HepG2 (cell line): ENCODE data around the gene CCNL1. TPM values are rescaled to one million over a fixed set of nuclear protein-coding genes. Genes with fewer than 3 reads are reported as not detected.

Source experiments
- ATAC-seq: fragments of 200-7000 bp; cut with Tn5 transposase; 3 replicates; pipeline ENCODE4 v1.9.1; 2020; ENCODE audit warnings: mild to moderate bottlenecking, moderate library complexity
- BruUV-seq: library from RNA; stranded (reverse); fragments of 400-500 nt; replicated peaks from 2 replicates; lab custom pipeline; 2021; lab: Mats Ljungman, UMichigan
- CTCF ChIA-PET: fragments of 300-600 bp; formaldehyde crosslinking; extraction: SDS; loops from one replicate; lab custom pipeline; 2021; ENCODE audit warnings: low total read pairs, inconsistent platforms, low intra/inter-chr PET ratio; lab: Yijun Ruan, JAX
- POLR2A ChIA-PET: fragments of 350-600 bp; sonication (Branson Sonifier 250); formaldehyde crosslinking; loops from one replicate; lab custom pipeline; 2020; ENCODE audit warnings: antibody characterized with exemption, inconsistent platforms; lab: Yijun Ruan, JAX
- DNase-seq: peaks from one replicate; pipeline ENCODE4 v3.0.0-alpha.2; 2015; ENCODE audit warnings: low spot score
- FAIRE-seq: peaks from 3 replicates; lab custom pipeline; 2011; peaks lifted over from hg19 to GRCh38; lab: Jason Lieb, UNC
- H2AFZ ChIP-seq: one replicate; pipeline ENCODE4 v1.6.1; 2011; ENCODE audit warnings: low read length, inconsistent platforms
- H3K27ac ChIP-seq: fragments of 300-600 bp; 3 replicates; pipeline ENCODE4 v1.8.0; 2011; ENCODE audit warnings: mixed run types, mild to moderate bottlenecking, mixed read lengths, low read length, inconsistent platforms; ENCODE audit not compliant: insufficient read depth; ENCODE audit errors: extremely low read length
- H3K27me3 ChIP-seq, 2 experiments: fragments of 200-600 bp in 1 of 2; 2 replicates in 1 of 2; 3 replicates in 1 of 2; pipeline versions ENCODE4 v1.6.0 to v1.8.0; 2011; ENCODE audit warnings: low read length in 2 of 2, mild to moderate bottlenecking in 2 of 2, moderate library complexity in 2 of 2, inconsistent platforms in 1 of 2; ENCODE audit not compliant: insufficient read depth in 2 of 2, control insufficient read depth in 1 of 2
- H3K36me3 ChIP-seq, 2 experiments: fragments of 200-600 bp in 1 of 2; replicated peaks in 1 of 2; 2 replicates in 1 of 2; 3 replicates in 1 of 2; pipeline versions ENCODE4 v1.5.1 to v1.8.0; 2011; ENCODE audit warnings: low read length in 2 of 2, inconsistent platforms in 1 of 2; ENCODE audit not compliant: insufficient read depth in 2 of 2, control insufficient read depth in 1 of 2
- H3K4me1 ChIP-seq: 2 replicates; pipeline ENCODE4 v1.5.1; 2012; ENCODE audit warnings: low read length, inconsistent platforms; ENCODE audit not compliant: insufficient read depth
- H3K4me2 ChIP-seq: 2 replicates; pipeline ENCODE4 v1.6.0; 2011; ENCODE audit warnings: low read depth, low read length, inconsistent platforms
- H3K4me3 ChIP-seq, 3 experiments: fragments of 200-600 bp in 1 of 3; sonication (generic), shearing (Covaris generic) in 1 of 3; replicated peaks in 1 of 3; 2 replicates each; pipeline ENCODE4 v1.5.1; 2011 to 2016; ENCODE audit warnings: low read length in 3 of 3, inconsistent platforms in 2 of 3, low read depth in 2 of 3, mild to moderate bottlenecking in 2 of 3, control low read depth in 1 of 3, mixed read lengths in 1 of 3; ENCODE audit not compliant: insufficient read depth in 1 of 3
- H3K79me2 ChIP-seq: one replicate; pipeline ENCODE4 v1.6.1; 2011; ENCODE audit warnings: low read length, inconsistent platforms; ENCODE audit not compliant: insufficient read depth
- H3K9ac ChIP-seq: 2 replicates; pipeline ENCODE4 v1.6.0; 2011; ENCODE audit warnings: mild to moderate bottlenecking, low read depth, low read length, inconsistent platforms; ENCODE audit not compliant: insufficient read depth
- H3K9me3 ChIP-seq: 2 replicates; pipeline ENCODE4 v1.5.1; 2012; ENCODE audit warnings: mild to moderate bottlenecking, low read length
- H4K20me1 ChIP-seq: 2 replicates; pipeline ENCODE4 v1.6.0; 2011; ENCODE audit warnings: inconsistent platforms, mild to moderate bottlenecking, low read length, moderate library complexity; ENCODE audit not compliant: insufficient read depth
- AFF4 ChIP-seq: sonication (generic); formaldehyde crosslinking; IDR thresholded peaks from 2 replicates; pipeline ENCODE4 v1.4.0; 2020; ENCODE audit warnings: missing genetic modification reagents
- ETS1 ChIP-seq: sonication (generic); formaldehyde crosslinking; IDR thresholded peaks from 2 replicates; pipeline ENCODE4 v1.4.0; 2020; ENCODE audit warnings: missing genetic modification reagents
- GABPB1 ChIP-seq: IDR thresholded peaks from 2 replicates; pipeline ENCODE4 v1.6.1; 2016; ENCODE audit warnings: mild to moderate bottlenecking, missing genetic modification reagents, moderate library complexity, missing compliant biosample characterization
- MAFK ChIP-seq, 2 experiments: IDR thresholded peaks in 1 of 2; conservative IDR thresholded peaks in 1 of 2; 2 replicates each; pipeline ENCODE4 v1.6.1; 2011; ENCODE audit warnings: improper control_type of control experiment in 2 of 2, low read length in 2 of 2
- MTF2 ChIP-seq: sonication (generic); formaldehyde crosslinking; IDR thresholded peaks from 2 replicates; pipeline ENCODE4 v1.5.0; 2020; ENCODE audit warnings: missing genetic modification reagents, borderline replicate concordance
- ZC3H13 ChIP-seq: sonication (generic); formaldehyde crosslinking; IDR thresholded peaks from 2 replicates; pipeline ENCODE4 v1.8.1; 2023; ENCODE audit warnings: mild to moderate bottlenecking, missing genetic modification reagents, moderate library complexity
- ZFY ChIP-seq: sonication (generic); formaldehyde crosslinking; IDR thresholded peaks from 2 replicates; pipeline ENCODE4 v1.4.0; 2020; ENCODE audit warnings: missing genetic modification reagents
- in situ Hi-C: cut with HindIII; loops from 2 replicates; pipeline ENCODE4 v1.10.0; 2017; ENCODE audit warnings: low pct_unique_long_range_greater_than_20kb; ENCODE audit not compliant: extremely low pct_ligation_motif_present
- intact Hi-C: fragments of 100-400 bp; cut with micrococcal nuclease; formaldehyde crosslinking; loops from one replicate; pipeline ENCODE4 v1.10.0; 2022; ENCODE audit not compliant: unreplicated experiment
- polyA plus RNA-seq, 8 experiments: library from polyadenylated mRNA; depleted of rRNA in 3 of 8; stranded (reverse) in 7 of 8; unstranded in 1 of 8; fragments of >200 nt; fragmentation: Illumina TruSeq in 4 of 8; extraction: Trizol in 4 of 8; gene quantifications; 2 replicates each; pipeline versions ENCODE4 v1.2.1 to v1.2.3, GENCODE V29; 2011 to 2016; ENCODE audit warnings: low read depth in 4 of 8, missing spikeins in 1 of 8, mixed read lengths in 1 of 8; ENCODE audit not compliant: insufficient read depth in 1 of 8
- total RNA-seq, 5 experiments: library from RNA; depleted of rRNA; stranded (reverse); fragments of >200 nt; fragmentation: Illumina TruSeq; extraction: Trizol; gene quantifications; 2 replicates each; pipeline ENCODE4 v1.2.3, GENCODE V29; 2016; ENCODE audit warnings: low read depth in 1 of 5

The CCNL1 gene
- total and polyA plus RNA-seq, 2 of the 13 experiments (the other 11 are each of a cell fraction or from before 2014, with no cell fraction given), result 151 to 303 TPM

- TF ChIP-seq ETS1 (CRISPR knock-in tag), result no peak
These were observed 30.5 kb upstream of the CCNL1 start (continued) for GRCh38 chr3:157190380-157190872.

- no peak overlapping the region for H3K27ac ChIP-seq
- H3K27me3 ChIP-seq, result no peaks in the 10 kb centered on the region
- ChIA-PET POLR2A (no interaction called here), CTCF (no interaction called here)
- no peaks in the 10 kb centered on the region for H4K20me1 ChIP-seq
- H3K79me2 ChIP-seq, result no peaks in the 10 kb centered on the region
- H3K9me3 ChIP-seq, result peaks cover 28% of the 10 kb centered on the region
- H3K4me2 ChIP-seq, result no peak overlapping the region
- TF ChIP-seq MTF2 (no peak), ZC3H13 (CRISPR knock-in tag) (no peak), ZFY (CRISPR knock-in tag) (no peak), MAFK (conservative IDR thresholded peaks at IDR 0.05 in 1 of 2, IDR thresholded peaks at IDR 0.05 in 1 of 2; ENCODE audit: low read length in 2 of 2) (no peak), ETS1 (CRISPR knock-in tag) (no peak), AFF4 (CRISPR knock-in tag) (no peak), GABPB1 (CRISPR knock-in tag) (no peak)
- no TSS peak for BruUV-seq
- in situ Hi-C loops, result no loop called here
- H3K36me3 ChIP-seq, result no peaks in the 10 kb centered on the region
- no peak for DNase-seq
- no peak overlapping the region for H3K4me3 ChIP-seq
- intact Hi-C loops, result no loop called here
- H3K9ac ChIP-seq, result no peak overlapping the region
- no peak for FAIRE-seq
- H2AFZ ChIP-seq, result no peak overlapping the region
- no peaks in the 10 kb centered on the region for H3K4me1 ChIP-seq
- no peak for ATAC-seq
These were observed 28.4 kb upstream of the CCNL1 start for GRCh38 chr3:157188391-157188790.
